ENCODE data around the gene MDH2. TPM values are rescaled to one million over a fixed set of nuclear protein-coding genes. Genes with fewer than 3 reads are reported as not detected.
"Not testable (repeated sequence)": the region's sequence is repeated elsewhere in the genome, so short reads cannot be mapped to it uniquely, and the experiment has no call there.

The MDH2 gene
- total RNA-seq, 1 donor from 2014 or later, result 376 TPM

DNA sequence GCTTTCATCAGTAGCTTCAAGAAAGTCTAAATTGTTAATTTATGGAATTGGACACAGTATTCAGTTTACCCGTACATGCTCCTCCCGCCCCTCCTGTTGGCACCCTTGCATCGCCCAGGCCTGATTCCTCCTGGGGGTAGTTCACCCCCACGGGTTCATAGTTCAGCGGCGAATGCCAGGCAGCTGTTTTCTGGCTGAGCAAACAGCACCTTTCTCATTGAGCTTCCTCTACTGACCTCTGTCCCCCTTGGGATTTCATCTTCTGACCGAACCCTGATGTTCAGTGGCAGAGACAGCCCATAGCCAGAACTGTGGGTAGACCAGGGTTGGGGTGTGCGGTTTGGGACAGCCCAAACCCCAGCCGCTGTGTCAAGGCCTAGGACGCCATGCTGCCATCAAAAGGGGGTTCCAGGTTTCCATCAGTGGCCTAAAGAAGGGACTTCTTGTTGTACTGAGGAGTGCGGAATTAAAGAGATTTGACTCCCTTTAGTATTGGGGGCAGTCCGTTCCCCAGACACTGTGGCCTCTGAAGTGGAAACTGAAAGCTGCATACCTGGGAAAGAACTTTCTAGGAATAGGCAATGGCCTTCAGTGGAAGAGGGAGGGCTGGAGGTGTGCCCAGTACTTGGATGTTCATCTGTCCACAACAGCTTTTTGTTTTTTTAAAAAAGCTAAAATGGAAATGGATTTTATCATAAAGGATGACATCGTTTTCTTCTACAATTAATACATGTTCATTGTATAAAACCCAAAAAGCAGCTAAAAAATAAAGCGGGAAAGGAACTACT lies 19.0 kb downstream of the MDH2 start:
- intact Hi-C loops (cut with DNase I), result no loop called here

DNA sequence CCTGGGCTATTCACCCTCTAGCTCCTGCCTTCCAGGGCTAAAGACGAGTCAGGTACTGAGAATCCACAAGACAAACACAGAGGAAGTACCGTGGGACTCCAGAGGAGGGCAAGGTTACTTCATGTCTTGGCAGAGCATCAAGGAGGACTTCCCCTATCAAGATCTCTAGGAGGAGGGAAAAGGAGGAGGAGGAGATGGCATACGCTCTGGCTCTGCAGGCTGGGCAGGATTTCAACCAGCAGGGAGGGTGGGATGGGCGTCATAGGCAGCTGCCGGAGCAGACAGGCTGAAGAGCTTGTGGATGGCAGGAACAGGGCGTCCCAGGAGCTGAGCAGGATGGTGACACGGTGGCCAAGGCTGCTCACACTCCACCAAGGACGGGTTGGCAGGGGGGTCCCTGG lies 21.3 kb downstream of the MDH2 start:
- intact Hi-C loops (cut with DNase I), result no loop called here

More for the DNA sequence above, 19.0 kb downstream of the MDH2 start:
- DNase-seq (ENCODE audit: low spot score), result no peak

DNA sequence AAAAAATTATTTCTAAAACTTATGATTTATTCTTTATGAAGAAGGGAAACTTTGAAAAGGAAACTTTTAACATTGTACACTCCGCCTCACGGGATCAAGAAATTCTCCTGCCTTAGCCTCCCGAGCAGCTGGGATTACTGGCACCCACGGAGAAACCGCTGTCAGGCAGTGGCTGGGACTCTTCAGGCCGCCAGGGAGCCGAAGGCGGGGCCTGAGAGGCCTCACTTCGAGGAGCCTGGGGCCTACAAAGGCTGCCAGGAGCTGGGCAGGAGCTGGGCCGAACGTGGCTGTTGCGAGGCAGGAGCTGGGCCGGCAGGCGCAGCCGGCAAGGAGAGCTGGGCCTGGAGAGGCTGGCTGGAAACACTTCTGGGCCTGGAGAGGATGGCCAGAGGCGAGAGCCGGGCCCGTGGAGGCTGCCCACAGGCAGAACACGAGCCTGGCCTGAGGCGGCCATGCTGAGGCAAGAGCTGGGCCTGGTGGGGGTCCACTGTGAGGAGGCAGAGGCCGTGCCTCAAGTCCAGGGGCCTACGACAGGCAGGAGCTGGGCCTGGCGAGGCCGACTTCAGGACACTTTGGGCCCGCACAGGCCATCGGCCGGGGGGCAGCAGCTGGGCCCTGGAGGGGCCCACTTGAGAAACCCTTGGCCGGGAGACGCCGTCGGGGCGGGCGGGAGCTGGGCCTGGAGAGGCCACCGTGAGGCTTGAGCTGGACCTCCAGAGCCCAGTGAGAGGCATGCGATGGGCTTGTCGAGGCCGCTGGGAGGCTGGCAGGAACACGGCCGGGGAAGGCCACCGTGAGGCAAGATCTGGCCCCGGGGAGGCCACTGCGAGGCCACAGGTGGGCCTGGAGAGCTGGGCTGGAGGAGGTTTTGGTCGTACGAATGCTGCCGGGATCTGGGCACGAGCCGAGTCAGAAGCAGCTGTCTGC lies 23.7 kb downstream of the MDH2 start:
- intact Hi-C loops (cut with DNase I), result no loop called here
- no peak for DNase-seq (ENCODE audit: low spot score)

More for the DNA sequence above, 21.3 kb downstream of the MDH2 start:
- no peak for DNase-seq (ENCODE audit: low spot score)

DNA sequence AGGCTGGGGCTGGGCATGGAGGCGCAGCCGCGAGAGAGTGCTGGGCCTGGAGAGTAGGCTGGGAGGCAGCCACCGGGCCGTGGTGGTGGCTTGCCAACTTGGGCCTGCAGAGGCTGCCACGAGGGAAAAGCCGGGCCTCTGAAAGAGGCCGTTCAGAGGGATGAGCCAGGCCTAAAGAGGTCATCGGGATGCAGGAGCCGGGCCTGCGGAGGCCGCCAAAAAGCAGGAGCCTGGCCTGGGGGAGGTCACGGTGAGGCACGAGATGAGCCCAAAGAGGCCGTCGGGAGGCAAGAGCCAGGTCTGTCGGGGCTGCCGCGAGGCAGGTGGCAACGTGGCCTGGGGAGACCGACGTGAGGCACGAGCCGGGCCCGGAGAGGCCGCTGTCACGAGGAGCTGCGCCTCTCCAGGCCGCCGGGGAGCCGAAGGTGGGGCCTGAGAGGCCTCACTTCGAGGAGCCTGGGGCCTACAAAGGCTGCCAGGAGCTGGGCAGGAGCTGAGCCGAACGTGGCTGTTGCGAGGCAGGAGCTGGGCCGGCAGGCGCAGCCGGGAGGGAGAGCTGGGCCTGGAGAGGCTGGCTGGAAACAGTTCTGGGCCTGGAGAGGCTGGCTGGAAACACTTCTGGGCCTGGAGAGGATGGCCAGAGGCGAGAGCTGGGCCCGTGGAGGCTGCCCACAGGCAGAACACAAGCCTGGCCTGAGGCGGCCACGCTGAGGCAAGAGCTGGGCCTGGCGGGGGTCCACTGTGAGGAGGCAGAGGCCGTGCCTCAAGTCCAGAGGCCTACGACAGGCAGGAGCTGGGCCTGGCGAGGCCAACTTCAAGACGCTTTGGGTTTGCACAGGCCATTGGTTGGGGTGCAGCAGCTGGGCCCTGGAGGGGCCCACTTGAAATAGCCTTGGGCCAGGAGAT lies 24.6 kb downstream of the MDH2 start:
- intact Hi-C loops (cut with DNase I), result no loop called here
- DNase-seq (ENCODE audit: low spot score), result no peak

DNA sequence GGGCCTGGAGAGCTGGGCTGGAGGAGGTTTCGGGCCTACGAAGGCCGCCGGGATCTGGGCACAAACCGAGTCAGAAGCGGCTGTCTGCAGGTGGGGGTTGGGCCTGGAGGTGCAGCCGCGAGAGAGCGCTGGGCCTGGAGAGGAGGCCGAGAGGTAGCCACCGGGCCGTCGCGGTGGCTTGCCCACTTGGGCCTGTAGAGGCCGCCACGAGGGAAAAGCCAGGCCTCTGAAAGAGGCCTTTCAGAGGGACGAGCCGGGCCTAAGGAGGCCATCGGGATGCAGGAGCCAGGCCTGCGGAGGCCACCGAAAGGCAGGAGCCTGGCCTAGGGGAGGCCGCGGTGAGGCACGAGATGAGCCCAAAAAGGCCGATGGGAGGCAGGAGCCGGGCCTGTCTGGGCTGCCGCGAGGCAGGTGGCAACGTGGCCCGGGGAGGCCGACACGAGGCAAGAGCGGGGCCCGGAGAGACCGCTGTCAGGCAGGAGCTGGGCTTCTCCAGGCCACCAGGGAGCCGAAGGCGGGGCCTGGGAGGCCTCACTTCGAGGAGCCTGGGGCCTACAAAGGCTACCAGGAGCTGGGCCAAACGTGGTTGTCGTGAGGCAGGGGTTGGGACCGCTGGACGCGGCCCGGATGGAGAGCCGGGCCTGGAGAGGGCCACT lies 25.6 kb downstream of the MDH2 start:
- intact Hi-C loops (cut with DNase I), result no loop called here
- DNase-seq (ENCODE audit: low spot score), result no peak

DNA sequence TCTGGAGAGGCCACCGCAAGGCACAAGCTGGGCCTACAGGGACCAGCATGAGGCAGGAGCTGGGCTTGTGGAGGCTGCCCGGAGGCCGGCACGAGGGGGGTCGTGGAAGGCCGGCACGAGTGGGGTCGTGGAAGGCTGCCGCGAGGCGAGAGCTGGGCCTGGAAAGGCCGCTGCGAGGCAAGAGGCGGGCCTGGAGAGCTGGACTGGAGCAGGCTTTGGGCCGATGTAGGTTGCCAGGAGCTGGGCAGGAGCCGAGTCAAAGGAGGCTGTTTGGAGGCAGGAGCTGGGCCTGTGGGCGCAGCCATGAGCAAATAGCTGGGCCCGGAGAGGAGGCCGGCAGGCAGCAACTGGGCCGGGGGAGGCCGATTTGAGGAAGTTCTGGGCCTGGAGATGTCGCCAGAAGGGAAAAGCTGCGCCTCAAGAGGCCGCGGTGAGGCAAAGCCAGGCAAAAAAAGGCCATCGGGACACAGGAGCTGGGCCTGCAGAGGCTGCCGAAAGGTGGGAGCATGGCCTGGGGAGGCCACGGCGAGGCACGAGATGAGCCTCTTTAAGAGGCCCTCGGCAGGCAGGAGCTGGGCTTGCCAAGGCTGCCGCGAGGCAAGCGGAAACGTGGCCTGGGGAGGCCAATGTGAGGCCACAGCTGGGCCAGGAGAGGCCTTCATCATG lies 26.5 kb downstream of the MDH2 start:
- no peak for DNase-seq (ENCODE audit: low spot score)
- intact Hi-C loops (cut with DNase I), result no loop called here

DNA sequence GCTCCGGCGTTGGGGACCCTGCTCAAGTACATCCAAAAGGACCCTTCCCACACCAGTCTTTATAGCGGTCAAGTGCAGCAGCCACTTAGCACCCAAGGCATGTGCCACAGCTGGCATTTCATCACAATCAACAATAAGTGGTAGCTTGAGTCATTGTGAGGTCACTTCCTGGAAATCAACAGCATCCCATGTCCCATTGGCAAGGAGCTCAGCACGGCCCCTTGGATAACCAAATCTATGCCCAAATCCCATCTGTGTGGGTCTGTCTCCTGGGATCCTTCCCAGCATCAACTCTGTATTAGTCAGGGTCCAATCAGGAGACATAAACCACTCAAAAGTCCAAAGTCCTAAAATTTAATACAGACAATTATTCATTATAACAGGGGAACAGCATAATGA lies 27.1 kb downstream of the MDH2 start:
- DNase-seq (ENCODE audit: low spot score), result no peak

DNA sequence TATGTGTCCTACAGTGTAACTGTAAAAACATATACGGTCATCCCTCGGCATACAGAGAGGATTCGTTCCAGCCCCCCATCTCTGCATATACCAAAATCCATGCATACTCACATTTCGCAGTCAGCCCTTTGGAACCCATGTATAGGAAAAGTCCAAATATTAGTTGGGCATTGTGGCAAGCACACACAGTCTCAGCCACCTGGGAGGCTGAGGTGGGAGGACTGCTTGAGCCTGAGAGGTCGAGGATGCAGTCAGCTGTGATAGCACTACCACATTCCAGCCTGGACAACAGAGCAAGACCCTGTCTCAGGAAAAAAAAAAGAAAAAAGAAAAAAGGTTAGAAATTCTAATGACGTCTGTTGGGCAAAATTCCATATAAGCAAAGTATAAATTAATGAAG lies 29.1 kb downstream of the MDH2 start:
- intact Hi-C loops (cut with DNase I), result no loop called here
- DNase-seq (ENCODE audit: low spot score), result no peak

More for the DNA sequence above, 27.1 kb downstream of the MDH2 start:
- intact Hi-C loops (cut with DNase I), result no loop called here

DNA sequence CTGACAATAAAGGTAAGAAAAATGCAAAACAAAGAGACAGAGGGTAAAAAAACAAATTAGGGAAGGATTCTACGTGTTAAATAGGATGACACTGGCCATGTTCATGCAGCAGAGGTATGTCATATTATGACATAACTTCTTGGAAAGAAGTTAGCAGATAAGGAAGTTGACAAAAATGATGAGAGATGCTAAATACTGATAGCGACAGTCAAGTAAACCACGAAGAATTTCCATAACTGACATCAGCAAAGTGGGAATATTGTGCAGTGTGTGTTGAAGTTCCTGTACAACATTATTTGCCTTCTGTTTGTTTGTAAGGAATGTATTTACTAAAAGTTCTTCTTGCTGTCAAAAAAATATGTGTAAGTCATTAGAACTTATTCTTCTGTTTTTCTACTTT lies 29.5 kb downstream of the MDH2 start:
- DNase-seq (ENCODE audit: low spot score), result no peak
- intact Hi-C loops (cut with DNase I), result no loop called here

DNA sequence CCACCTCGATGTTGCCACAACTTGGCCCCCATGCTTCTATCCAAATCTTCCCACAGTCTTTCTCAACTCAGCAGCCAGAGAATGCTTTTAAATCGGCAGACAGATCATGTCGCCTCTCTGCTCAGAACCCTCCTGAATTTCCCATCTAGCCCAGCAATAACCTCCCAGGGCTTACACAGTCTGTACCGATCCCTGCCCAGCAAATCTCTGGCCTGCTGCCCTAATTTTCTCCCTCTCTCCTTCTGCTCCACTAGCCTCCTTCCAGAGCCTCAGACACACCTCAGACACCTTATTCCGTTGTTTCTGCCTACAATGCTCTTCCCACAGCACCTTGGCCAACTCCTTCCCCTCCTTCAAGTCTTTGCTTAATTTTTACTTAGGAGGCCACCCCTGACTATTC lies 32.3 kb downstream of the MDH2 start:
- DNase-seq (ENCODE audit: low spot score), result no peak
- intact Hi-C loops (cut with DNase I), result no loop called here

DNA sequence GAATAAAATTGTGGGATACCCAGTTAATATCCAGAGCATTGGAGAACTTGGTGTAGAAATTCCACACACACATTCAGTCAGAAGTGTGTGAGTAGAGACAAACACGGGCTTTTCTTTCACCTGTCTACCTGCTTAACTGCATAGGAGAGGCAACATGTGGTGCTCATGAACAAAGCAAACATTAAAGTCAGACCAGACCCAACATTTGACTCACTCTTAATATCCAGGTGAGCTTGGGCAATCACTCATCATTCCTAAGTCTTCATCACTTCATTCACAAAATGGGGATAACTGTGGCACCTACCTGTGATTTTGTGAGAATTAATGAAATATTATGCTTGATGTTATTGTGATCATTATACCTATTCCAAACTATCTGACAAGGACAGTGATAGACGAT lies 36.2 kb downstream of the MDH2 start:
- intact Hi-C loops (cut with DNase I); DNase-seq (ENCODE audit: low spot score): not testable (repeated sequence)

DNA sequence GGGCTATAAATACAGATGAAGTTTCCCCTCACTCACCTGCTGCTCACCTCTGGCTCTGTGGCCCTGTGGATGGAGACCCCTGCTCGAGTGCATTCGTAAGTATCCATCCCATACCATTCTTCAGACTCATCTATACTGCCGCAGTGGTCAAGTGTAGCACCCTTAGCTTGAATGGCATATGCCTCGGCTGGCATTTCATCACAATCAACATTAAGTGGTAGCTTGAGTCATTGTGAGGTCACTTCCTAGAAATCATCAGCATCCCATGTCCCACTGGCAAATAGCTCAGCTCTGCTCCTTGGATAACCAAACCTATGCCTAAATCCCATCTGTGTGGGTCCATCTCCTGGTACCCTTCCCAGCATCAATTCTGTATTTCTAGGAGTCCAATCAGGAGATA lies 38.2 kb downstream of the MDH2 start:
- intact Hi-C loops (cut with DNase I), result no loop called here
- no peak for DNase-seq (ENCODE audit: low spot score)

DNA sequence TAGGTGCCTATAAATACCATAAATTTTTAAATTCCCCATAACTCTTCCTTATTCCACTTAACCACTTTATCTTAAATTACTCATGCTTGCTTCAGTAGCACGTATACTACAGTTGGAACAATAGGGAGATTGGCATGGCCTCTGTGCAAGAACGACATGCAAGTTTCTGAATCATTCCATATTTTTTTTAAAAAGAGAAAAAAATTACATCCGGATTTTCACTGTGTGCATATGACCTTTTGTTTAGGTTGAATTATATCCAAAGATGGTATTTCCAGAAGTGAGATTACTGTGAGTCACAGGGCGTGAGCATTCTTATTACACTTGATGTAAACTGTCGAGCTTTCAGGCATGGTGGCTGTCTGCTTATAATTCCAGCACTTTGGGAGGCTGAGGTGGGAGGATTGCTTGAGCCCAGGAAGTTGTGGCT lies 39.5 kb downstream of the MDH2 start:
- DNase-seq (ENCODE audit: low spot score); intact Hi-C loops (cut with DNase I): not testable (repeated sequence)

DNA sequence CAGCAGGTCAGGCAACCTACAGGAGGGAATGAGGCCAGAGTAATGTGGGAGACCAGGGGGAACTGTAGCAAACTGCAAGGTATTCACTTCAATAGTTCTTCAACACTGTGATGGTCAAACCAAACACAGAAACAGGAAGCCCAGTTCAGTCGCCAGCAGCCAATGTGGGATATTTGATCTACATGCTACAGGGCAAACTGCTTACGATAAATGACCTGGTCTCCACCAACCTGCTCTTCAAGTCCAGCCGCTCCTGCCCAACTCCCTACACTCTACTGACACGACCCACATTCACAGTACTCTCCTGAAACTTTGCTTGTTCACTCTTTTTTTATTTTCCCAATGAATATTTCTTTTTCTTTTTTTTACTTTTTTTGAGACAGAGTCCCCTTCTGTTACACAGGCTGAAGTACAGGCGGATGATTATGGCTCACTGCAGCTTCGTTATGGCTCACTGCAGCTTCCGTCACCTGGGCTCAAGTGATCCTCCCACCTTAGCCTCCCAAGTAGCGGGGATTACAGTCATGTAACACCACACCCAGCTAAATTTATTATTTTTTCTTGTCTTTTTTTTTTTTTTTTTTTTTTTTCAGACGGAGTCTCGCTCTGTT lies 42.1 kb downstream of the MDH2 start:
- intact Hi-C loops (cut with DNase I), result no loop called here
- no peak for DNase-seq (ENCODE audit: low spot score)

DNA sequence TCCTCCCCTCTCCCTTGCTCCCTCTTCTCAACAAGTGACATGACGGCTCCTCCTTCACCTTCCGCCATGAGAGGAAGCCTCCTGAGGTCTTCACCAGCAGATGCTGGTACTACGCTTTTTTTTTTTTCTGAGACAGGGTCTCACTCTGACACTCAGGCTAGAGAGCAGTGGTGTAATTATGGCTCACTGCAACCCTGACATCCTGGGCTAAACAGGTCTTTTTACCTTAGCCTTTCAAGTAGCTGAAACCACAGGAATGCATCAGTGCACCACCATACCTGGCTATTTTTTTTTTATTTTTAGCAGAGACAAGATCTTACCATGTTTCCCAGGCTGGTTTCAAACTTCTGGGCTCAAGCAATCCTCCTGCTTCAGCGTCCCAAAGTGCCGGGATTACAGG lies 43.6 kb downstream of the MDH2 start:
- no peak for DNase-seq (ENCODE audit: low spot score)
- intact Hi-C loops (cut with DNase I), result no loop called here

DNA sequence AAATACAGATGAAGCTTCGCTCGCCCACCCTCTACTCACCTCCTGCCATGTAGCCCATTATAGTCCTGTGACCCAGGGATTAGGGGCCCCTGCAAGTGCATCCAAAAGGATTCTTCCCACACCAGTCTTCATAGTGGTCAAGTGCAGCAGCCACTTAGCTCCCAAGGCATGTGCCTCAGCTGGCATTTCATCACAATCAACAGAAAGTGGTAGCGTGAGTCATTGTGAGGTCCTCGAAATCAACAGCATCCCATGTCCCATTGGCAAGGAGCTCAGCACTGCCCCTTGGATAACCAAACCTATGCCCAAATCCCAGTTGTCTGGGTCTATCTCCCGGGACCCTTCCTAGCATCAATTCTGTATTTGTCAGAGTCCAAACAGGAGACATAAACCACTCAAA lies 45.6 kb downstream of the MDH2 start:
- intact Hi-C loops (cut with DNase I), result not testable (repeated sequence)

DNA sequence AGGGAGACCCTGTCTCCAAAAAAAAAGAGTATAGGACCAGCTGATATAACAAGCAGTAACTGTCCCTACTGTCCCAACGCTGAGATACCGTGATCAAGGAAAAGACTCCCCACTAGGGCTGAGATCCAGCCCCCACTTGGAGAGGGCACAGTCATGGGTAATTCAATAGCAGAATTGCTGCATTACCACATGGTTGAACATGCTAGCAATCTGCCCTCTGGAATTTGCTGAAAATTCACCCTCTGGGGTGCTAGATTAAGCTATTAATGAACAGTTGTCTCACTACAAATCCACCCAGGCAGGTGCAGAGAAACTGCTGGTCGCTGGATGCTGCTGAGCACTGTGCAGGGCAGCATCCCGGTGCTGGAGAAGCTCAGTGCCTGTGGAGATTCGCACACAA lies 46.4 kb downstream of the MDH2 start:
- intact Hi-C loops (cut with DNase I); DNase-seq (ENCODE audit: low spot score): not testable (repeated sequence)

More for the DNA sequence above, 45.6 kb downstream of the MDH2 start:
- not testable (repeated sequence) for DNase-seq (ENCODE audit: low spot score)

DNA sequence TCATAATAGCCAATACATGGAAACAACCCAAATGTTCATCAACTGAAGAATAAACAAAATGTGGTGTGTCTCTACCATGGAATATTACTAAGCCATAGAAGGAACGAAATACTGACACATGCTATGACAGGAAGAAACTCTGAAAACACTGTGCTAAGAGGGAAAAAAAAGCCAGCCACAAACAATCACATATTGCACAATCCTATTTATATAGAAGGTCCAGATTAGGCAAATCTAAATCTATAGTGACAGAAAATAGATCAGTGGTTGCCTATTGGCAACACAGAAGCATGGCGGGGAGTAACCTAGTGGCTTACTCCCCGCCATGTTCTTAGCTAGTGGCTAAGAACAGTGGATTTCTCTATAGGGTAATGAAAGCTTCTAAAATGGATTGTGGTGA lies 48.0 kb downstream of the MDH2 start:
- no peak for DNase-seq (ENCODE audit: low spot score)
- intact Hi-C loops (cut with DNase I), result no loop called here
